ENCODE measurements around the gene RBMS3. TPM values are rescaled to one million over a fixed set of nuclear protein-coding genes. Genes with fewer than 3 reads are reported as not detected.

The RBMS3 gene
- total RNA-seq, 1 experiment from 2014 or later, result 0.42 TPM

- Histone ChIP-seq H2AFZ (ENCODE audit: low read depth, low read length, poor library complexity, severe bottlenecking) (no peak overlapping the region), H3K4me1 (ENCODE audit: control insufficient read depth in 1 of 2, insufficient read depth in 2 of 2, low read length in 2 of 2) (no peaks in the 10 kb centered on the region), H3K4me2 (ENCODE audit: low read length) (no peak overlapping the region), H4K20me1 (ENCODE audit: insufficient read depth) (no peaks in the 10 kb centered on the region), H3K9me2 (ENCODE audit: insufficient read depth) (no peaks in the 10 kb centered on the region), H3K36me3 (ENCODE audit: control insufficient read depth in 1 of 2, insufficient read depth in 2 of 2, low read length in 2 of 2) (no peaks in the 10 kb centered on the region), H3K9ac (ENCODE audit: low read length) (no peak overlapping the region), H3K27me3 (ENCODE audit: insufficient read depth, low read length) (no peaks in the 10 kb centered on the region), H3K9me3 (ENCODE audit: control insufficient read depth in 1 of 2, insufficient read depth in 1 of 2, low read depth in 1 of 2, low read length in 2 of 2) (no peaks in the 10 kb centered on the region), H3K4me3 (replicated peaks in 1 of 2; ENCODE audit: low read depth in 1 of 2, low read length in 2 of 2) (no peak overlapping the region), H3K79me2 (ENCODE audit: insufficient read depth, low read length) (no peaks in the 10 kb centered on the region), H3K27ac (ENCODE audit: low read depth, low read length) (no peak overlapping the region)
- RAD21 ChIA-PET (ENCODE audit: low non-redundant PET in 1 of 2, low total read pairs in 2 of 2, uncharacterized antibody in 2 of 2, unreplicated experiment in 2 of 2), result no interaction called here
- DNase-seq (ENCODE audit: low read depth, low spot score) (no peak), ATAC-seq (no peak)
- POLR2A ChIA-PET, result no interaction called here
- CTCF ChIA-PET, result no interaction called here
- intact Hi-C loops (cut with micrococcal nuclease), result no loop called here
- no peak for TF ChIP-seq ZBTB33 (IDR thresholded peaks at IDR 0.05; ENCODE audit: extremely low read depth, insufficient replicate concordance, low read length)
- TF ChIP-seq JUND (IDR thresholded peaks at IDR 0.05), result no peak
- TF ChIP-seq ZFX (IDR thresholded peaks at IDR 0.05), result no peak
- no peak for TF ChIP-seq MAX (IDR thresholded peaks at IDR 0.05)
- no peak for TF ChIP-seq TCF7L2 (IDR thresholded peaks at IDR 0.05; ENCODE audit: borderline replicate concordance, extremely low read depth, insufficient read depth, insufficient read length)
- no peak for TF ChIP-seq EZH2phosphoT487 (IDR thresholded peaks at IDR 0.05; ENCODE audit: borderline replicate concordance)
- no peak for TF ChIP-seq RAD21 (IDR thresholded peaks at IDR 0.05; ENCODE audit: low read depth)
- no peak for TF ChIP-seq EZH2 (IDR thresholded peaks at IDR 0.05)
- no peak for TF ChIP-seq ATF3 (IDR thresholded peaks at IDR 0.05)
- BruUV-seq (replicated peaks), result no TSS peak
Observed at GRCh38 chr3:29796808-29797207, 515.9 kb downstream of the RBMS3 start.

Measured in HCT116 (cell line).